ENCODE data around the gene GRID2IP.

The GRID2IP gene

DNA sequence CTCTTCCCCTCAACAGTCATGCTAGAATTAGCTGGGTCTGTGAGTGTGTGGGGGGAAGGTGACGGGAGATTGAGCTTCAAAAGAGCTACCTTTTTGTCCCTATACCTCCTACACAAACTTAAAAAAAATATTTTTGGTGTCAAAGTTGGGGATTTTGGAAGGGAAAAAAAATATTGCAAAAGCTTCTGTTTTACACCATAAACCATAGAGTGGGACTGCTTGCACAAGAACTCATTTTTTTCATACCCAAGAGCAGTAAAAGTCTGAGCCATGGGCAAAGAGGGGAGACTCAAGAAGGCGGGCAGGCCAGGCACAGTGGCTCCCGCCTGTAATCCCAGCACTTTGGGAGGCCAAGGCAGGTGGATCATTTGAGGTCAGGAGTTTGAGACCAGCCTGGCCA, 16.6 kb upstream of the GRID2IP start:
- ChIA-PET POLR2A (interaction anchor here (0.5 kb wide), 1 partner anchor 10 kb away, joined by 4 read pairs; no protein-coding TSS in a partner anchor), CTCF (interaction anchor here (1.6 kb wide), 1 partner anchor 9 kb away, joined by 4 read pairs; no protein-coding TSS in a partner anchor)
- TF ChIP-seq ZNF169 (tag by site-specific recombination; IDR thresholded peaks at IDR 0.05) (no peak), ZNF571 (tag by site-specific recombination; IDR thresholded peaks at IDR 0.05) (no peak), ZNF510 (tag by site-specific recombination; IDR thresholded peaks at IDR 0.05; ENCODE audit: insufficient replicate concordance) (no peak), REST (tag by site-specific recombination; IDR thresholded peaks at IDR 0.05) (no peak), TCF7L2 (IDR thresholded peaks at IDR 0.05; ENCODE audit: borderline replicate concordance, low read depth, low read length) (no peak), ZNF548 (tag by site-specific recombination; IDR thresholded peaks at IDR 0.05) (no peak), ZSCAN23 (tag by site-specific recombination; IDR thresholded peaks at IDR 0.05) (no peak), HOXA7 (CRISPR knock-in tag; IDR thresholded peaks at IDR 0.05; ENCODE audit: borderline replicate concordance) (no peak), ZNF24 (tag by site-specific recombination; IDR thresholded peaks at IDR 0.05) (no peak), ZNF664 (tag by site-specific recombination; IDR thresholded peaks at IDR 0.05) (no peak), ZNF2 (tag by site-specific recombination; IDR thresholded peaks at IDR 0.05) (no peak), GLI4 (tag by site-specific recombination; IDR thresholded peaks at IDR 0.05) (no peak), SCRT2 (tag by site-specific recombination; IDR thresholded peaks at IDR 0.05) (no peak), WT1 (tag by site-specific recombination; IDR thresholded peaks at IDR 0.05) (no peak), ZNF701 (tag by site-specific recombination; IDR thresholded peaks at IDR 0.05) (no peak), SP3 (tag by site-specific recombination; IDR thresholded peaks at IDR 0.05) (no peak), ZNF501 (tag by site-specific recombination; IDR thresholded peaks at IDR 0.05) (no peak)
- TF ChIP-seq, protein P1, sequence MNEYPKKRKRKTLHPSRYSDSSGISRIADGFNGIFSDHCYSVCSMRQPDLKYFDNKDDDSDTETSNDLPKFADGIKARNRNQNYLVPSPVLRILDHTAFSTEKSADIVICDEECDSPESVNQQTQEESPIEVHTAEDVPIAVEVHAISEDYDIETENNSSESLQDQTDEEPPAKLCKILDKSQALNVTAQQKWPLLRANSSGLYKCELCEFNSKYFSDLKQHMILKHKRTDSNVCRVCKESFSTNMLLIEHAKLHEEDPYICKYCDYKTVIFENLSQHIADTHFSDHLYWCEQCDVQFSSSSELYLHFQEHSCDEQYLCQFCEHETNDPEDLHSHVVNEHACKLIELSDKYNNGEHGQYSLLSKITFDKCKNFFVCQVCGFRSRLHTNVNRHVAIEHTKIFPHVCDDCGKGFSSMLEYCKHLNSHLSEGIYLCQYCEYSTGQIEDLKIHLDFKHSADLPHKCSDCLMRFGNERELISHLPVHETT (tag by site-specific recombination; IDR thresholded peaks at IDR 0.05), result no peak
- TF ChIP-seq, protein P2, sequence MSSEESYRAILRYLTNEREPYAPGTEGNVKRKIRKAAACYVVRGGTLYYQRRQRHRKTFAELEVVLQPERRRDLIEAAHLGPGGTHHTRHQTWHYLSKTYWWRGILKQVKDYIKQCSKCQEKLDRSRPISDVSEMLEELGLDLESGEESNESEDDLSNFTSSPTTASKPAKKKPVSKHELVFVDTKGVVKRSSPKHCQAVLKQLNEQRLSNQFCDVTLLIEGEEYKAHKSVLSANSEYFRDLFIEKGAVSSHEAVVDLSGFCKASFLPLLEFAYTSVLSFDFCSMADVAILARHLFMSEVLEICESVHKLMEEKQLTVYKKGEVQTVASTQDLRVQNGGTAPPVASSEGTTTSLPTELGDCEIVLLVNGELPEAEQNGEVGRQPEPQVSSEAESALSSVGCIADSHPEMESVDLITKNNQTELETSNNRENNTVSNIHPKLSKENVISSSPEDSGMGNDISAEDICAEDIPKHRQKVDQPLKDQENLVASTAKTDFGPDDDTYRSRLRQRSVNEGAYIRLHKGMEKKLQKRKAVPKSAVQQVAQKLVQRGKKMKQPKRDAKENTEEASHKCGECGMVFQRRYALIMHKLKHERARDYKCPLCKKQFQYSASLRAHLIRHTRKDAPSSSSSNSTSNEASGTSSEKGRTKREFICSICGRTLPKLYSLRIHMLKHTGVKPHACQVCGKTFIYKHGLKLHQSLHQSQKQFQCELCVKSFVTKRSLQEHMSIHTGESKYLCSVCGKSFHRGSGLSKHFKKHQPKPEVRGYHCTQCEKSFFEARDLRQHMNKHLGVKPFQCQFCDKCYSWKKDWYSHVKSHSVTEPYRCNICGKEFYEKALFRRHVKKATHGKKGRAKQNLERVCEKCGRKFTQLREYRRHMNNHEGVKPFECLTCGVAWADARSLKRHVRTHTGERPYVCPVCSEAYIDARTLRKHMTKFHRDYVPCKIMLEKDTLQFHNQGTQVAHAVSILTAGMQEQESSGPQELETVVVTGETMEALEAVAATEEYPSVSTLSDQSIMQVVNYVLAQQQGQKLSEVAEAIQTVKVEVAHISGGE (tag by site-specific recombination; conservative IDR thresholded peaks at IDR 0.05; ENCODE audit: low read depth), result no peak
- TF ChIP-seq, protein P3, sequence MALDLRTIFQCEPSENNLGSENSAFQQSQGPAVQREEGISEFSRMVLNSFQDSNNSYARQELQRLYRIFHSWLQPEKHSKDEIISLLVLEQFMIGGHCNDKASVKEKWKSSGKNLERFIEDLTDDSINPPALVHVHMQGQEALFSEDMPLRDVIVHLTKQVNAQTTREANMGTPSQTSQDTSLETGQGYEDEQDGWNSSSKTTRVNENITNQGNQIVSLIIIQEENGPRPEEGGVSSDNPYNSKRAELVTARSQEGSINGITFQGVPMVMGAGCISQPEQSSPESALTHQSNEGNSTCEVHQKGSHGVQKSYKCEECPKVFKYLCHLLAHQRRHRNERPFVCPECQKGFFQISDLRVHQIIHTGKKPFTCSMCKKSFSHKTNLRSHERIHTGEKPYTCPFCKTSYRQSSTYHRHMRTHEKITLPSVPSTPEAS (tag by site-specific recombination; IDR thresholded peaks at IDR 0.05), result no peak

More for the DNA sequence above, 16.6 kb upstream of the GRID2IP start:
- H3K9me3 ChIP-seq (ENCODE audit: control insufficient read depth, insufficient read depth, low read depth, low read length), result no peaks in the 10 kb centered on the region
- H3K27ac ChIP-seq (ENCODE audit: extremely low read depth, low read depth, low read length), result no peak overlapping the region
- H3K4me3 ChIP-seq (ENCODE audit: low read depth, low read length), result no peak overlapping the region
- H3K4me1 ChIP-seq (ENCODE audit: control insufficient read depth, insufficient read depth, low read length), result no peaks in the 10 kb centered on the region
- no peaks in the 10 kb centered on the region for H3K36me3 ChIP-seq (ENCODE audit: control insufficient read depth in 2 of 2, insufficient read depth in 1 of 2, low read length in 2 of 2)

All from HEK293 (cell line).